Activated CD8-positive, alpha-beta memory T cell treated with anti-CD3 and anti-CD28 coated beads, Interleukin-2, amount 50 U/mL, for 4 hours (primary cell): ENCODE data around the gene WDR1.

Experiments
- DNase-seq: peaks from one replicate; pipeline ENCODE4 v3.0.0-alpha.2; 2020

Gene WDR1

GRCh38 chr4:10066206-10066605 is 50.4 kb downstream of the WDR1 start:
- no peak for DNase-seq

GRCh38 chr4:10063544-10064300 is 52.9 kb downstream of the WDR1 start:
- DNase-seq = no peak

DNA sequence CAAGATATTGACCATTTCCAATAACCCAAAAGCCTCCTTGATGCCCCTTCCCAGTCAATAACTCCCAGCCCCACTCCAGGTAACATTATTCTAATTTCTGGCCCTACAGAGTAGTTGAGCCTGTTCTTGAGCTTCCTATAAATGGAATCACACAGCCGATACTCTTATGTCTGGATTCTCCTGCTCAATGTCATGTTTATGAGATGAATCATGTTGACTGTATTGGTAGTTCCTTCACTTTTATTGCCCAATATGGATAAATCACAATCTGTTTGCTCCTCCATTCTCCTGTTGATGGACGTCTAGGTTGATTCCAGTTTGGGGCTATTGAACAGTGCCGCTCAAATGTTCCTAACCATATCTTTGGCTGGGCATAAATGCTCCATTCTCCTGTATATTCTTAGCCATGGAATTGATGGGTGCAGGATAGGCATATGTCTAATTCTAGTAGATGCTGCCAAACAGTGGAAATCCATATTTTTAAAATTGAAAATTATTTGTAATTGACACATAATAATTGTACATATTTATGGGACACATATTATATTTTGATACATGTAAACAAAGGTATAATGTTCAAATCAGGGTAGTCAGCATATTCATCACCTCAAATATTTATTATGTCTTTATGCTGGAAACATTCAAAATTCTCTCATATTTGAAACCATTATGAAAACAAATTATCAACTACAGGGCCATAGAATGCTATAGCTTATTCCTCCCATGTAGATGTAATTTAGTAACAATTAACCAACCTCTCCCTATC is 54.8 kb downstream of the WDR1 start:
- no peak for DNase-seq

- DNase-seq = no peak
Measured at GRCh38 chr4:10058371-10058770, 58.2 kb downstream of the WDR1 start.

- DNase-seq = no peak
Measured at GRCh38 chr4:10057023-10057395, 59.6 kb downstream of the WDR1 start.

- DNase-seq = no peak
Measured at GRCh38 chr4:10056334-10057022, 60.1 kb downstream of the WDR1 start.

DNA sequence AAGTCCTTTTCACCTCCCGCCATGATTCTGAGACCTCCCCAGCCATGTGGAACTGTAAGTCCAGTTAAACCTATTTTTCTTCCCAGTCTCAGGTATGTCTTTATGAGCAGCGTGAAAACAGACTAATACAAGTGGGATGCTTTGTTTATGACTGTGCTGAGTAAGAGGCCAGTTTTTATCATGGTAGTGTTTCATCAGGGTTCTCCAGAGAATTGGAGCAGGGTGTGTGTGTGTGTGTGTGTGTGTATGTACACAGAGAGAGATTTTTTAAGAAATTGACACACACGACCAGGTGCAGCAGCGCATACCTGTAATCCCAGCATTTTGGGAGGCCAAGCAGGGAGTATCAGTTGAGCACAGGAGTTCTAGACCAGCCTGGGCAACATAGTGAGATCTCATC is 60.7 kb downstream of the WDR1 start:
- no peak for DNase-seq

DNA sequence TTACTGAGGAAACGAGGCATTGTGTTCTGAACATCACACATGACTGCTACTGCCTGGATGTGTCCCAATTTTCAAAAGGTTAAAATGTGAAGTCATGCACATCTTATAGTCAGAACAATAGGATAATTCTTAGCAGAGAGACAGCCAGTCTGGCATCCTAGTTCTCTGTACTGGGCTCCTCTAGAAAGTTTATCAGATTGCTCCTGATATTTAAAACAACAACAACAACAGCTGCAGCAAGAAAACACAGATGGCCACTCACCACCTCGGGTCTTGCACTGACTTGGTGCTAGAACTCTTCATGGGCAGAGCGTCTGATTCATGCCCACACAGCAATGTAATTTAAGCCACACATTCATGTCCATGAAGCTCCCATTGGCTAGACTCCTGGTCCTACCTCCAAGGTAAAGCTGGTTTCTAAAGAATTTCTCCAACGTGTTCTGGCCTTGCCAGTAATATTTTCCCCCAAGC is 62.0 kb downstream of the WDR1 start:
- DNase-seq = no peak

DNA sequence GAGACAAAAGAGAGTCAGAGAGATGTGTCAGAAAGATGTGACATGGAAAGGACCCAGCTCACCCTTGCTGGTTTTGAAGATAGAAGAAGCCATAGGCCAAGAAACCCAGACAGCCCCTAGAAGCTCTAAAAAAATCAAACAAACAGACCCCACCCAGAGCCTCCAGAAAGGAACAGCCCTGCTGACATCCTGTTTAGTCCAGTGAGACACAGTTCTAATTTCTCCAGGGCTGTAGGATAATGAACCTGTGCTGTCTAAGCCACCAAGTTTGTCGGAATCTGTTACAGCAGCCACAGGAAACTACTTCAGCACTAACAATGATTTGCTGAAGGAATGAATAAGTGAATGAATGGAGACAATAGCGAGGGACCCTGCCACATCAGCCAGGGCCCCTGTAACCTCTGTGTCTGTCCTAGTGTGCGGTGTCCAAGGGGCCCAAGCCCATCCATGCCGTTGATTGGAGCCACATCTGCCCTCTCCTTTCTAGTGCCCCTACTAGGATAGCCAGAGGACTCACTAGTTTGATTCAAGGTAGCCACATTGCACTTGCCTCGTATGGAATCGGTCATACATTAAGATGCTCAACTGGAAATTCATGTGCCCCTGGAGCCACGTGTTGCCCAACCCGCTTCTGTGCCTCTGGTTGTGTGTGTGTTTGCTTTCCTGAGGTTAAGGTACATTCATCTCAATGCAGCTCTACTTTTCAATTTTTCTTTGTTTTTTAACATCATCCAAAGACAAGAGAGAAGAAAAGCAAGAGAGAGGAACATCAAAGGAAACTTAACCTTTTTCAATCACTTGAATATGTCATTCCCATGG is 62.8 kb downstream of the WDR1 start:
- DNase-seq = no peak

DNA sequence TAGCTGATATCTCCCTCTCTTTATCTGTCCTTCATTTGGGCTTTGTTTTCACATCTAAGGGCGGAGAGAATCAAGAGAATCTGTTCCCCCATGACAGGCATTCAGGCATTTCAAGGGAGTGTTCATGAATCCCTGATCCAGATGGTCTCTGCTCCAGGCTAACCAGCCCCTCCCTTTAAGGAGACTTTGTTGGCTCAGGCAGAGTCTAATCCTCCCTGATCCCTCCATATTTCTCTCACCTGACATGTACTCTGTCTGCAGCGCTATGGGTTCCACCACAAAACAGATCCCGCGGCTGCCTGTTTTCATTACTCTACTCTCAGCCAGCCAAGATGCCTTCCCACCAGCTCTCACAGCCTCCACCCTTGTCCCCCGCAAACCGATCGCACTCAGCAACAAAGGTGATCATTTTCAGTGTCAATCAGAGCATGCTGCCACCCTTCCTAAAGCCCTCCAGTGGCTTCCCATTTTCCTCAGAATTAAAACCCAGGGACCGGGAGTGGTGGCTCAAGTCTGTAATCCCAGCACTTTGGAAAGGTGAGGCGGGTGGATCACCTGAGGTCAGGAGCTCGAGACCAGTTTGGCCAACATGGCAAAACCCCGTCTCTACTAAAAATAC is 65.0 kb downstream of the WDR1 start:
- DNase-seq = no peak

GRCh38 chr4:10050721-10051120 is 65.9 kb downstream of the WDR1 start:
- no peak for DNase-seq

GRCh38 chr4:10050261-10050661 is 66.3 kb downstream of the WDR1 start:
- no peak for DNase-seq

- DNase-seq = no peak
Measured at GRCh38 chr4:10048941-10049697, 67.5 kb downstream of the WDR1 start.

GRCh38 chr4:10047967-10048366 is 68.6 kb downstream of the WDR1 start:
- no peak for DNase-seq

- DNase-seq = no peak
Measured at GRCh38 chr4:10046471-10046870, 70.1 kb downstream of the WDR1 start.

- DNase-seq = no peak
Measured at GRCh38 chr4:10045481-10045880, 71.1 kb downstream of the WDR1 start.

DNA sequence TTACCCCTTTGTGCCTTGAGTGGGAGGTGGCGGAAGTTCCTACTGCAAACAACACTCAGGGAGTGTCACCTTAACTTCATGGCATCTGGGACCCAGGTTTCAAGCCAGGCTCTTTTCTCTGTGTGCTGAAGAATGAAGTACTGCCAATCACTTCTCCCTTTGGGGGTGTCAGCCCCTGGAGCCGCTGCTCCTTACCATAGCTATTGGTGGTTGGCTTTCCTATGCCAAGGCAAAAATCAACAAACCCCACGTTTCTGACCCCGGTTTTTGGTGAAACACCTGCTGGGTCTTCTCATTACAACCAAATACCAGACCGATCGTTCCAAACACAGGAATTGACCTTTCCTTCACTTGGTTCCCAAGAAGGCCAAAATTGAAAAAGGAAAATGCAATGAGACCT is 75.6 kb downstream of the WDR1 start:
- DNase-seq = no peak

- no peak for DNase-seq
Measured at GRCh38 chr4:10040049-10040892, 76.3 kb downstream of the WDR1 start.

DNA sequence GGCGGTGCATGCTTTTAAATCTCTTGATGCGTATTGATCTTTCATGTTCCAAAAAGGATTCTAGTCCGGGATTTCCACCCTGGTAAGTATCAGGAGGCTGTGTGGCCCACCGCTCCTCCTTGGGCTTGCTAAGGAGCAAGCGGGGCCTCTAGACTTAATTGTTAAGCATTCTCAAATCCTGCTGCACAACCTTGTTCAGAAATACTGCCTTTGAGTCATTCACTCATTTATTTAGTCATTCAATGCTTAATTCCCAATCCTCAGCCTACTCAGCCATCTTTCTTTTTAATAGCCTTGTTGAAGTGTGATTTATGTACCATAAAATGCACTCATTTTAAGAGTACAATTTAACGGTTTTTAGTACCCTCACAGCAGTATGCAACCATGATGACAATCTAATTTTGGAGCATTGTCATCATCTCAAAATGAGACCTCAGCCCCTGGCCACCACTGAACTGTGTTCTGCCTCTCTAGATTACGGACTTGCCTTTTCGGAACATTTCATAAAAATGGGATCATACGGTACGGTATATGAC is 79.7 kb downstream of the WDR1 start:
- no peak for DNase-seq

GRCh38 chr4:10035130-10035529 is 81.5 kb downstream of the WDR1 start:
- DNase-seq = no peak
